Type B pancreatic cell (in vitro differentiated cells): ENCODE measurements around the gene DMD. TPM values are rescaled to one million over a fixed set of nuclear protein-coding genes. Genes with fewer than 3 reads are reported as not detected.
"Not testable (repeated sequence)": the region's sequence is repeated elsewhere in the genome, so short reads cannot be mapped to it uniquely, and the experiment has no call there.

Experiments
- DNase-seq: peaks from one replicate; pipeline ENCODE4 v3.0.0; 2021; ENCODE audit warnings: mixed read lengths; ENCODE audit not compliant: unreplicated experiment; ENCODE audit errors: extremely low spot score
- H3K27ac Mint-ChIP-seq: 2 replicates; pipeline ENCODE4 v1.8.0; 2021; ENCODE audit warnings: mild to moderate bottlenecking, mixed read lengths
- H3K27me3 Mint-ChIP-seq: 2 replicates; pipeline ENCODE4 v1.8.0; 2021; ENCODE audit warnings: mixed read lengths
- H3K36me3 Mint-ChIP-seq: 2 replicates; pipeline ENCODE4 v1.8.0; 2021; ENCODE audit warnings: mixed read lengths
- H3K4me1 Mint-ChIP-seq: one replicate; pipeline ENCODE4 v1.8.0; 2021; ENCODE audit warnings: mixed read lengths; ENCODE audit not compliant: unreplicated experiment
- H3K4me3 Mint-ChIP-seq: 2 replicates; pipeline ENCODE4 v1.8.0; 2021; ENCODE audit warnings: mild to moderate bottlenecking, mixed read lengths
- H3K9me3 Mint-ChIP-seq: 2 replicates; pipeline ENCODE4 v1.8.0; 2021; ENCODE audit warnings: mixed read lengths
- CTCF ChIP-seq: fragments of 200-600 bp; sonication (generic); conservative IDR thresholded peaks from 2 replicates; pipeline ENCODE4 v1.5.0; 2021; ENCODE audit warnings: antibody characterized with exemption, mild to moderate bottlenecking
- total RNA-seq: library from RNA; stranded (reverse); gene quantifications from 2 replicates; pipeline ENCODE4 v1.2.1, GENCODE V29; 2021; ENCODE audit warnings: low replicate concordance

Gene DMD
- total RNA-seq, 1 donor from 2014 or later: 57.1 TPM

- peaks cover 12% of the 10 kb centered on the region for H3K4me1 Mint-ChIP-seq
- H3K9me3 Mint-ChIP-seq: no peaks in the 10 kb centered on the region
- TF ChIP-seq CTCF: no peak
- H3K36me3 Mint-ChIP-seq: no peaks in the 10 kb centered on the region
- no peak overlapping the region for H3K27ac Mint-ChIP-seq
- no peak for DNase-seq
- no peak overlapping the region for H3K4me3 Mint-ChIP-seq
- peaks cover 8% of the 10 kb centered on the region for H3K27me3 Mint-ChIP-seq
These were observed 677.5 kb downstream of the DMD start for GRCh38 chrX:32533848-32534247.

- peaks cover 13% of the 10 kb centered on the region for H3K4me1 Mint-ChIP-seq
- no peaks in the 10 kb centered on the region for H3K36me3 Mint-ChIP-seq
- H3K27me3 Mint-ChIP-seq: peaks cover 8% of the 10 kb centered on the region
These were observed 679.1 kb downstream of the DMD start for GRCh38 chrX:32532262-32532661.

GRCh38 chrX:32530802-32531403 lies 680.4 kb downstream of the DMD start:
- H3K4me3 Mint-ChIP-seq: no peak overlapping the region
- H3K27ac Mint-ChIP-seq: no peak overlapping the region
- H3K9me3 Mint-ChIP-seq: no peaks in the 10 kb centered on the region
- peaks cover 2% of the 10 kb centered on the region for H3K27me3 Mint-ChIP-seq
- peaks cover 3% of the 10 kb centered on the region for H3K4me1 Mint-ChIP-seq
- peak; percentile 92 for TF ChIP-seq CTCF
- H3K36me3 Mint-ChIP-seq: no peaks in the 10 kb centered on the region
- DNase-seq: no peak

More at GRCh38 chrX:32532262-32532661, 679.1 kb downstream of the DMD start:
- DNase-seq: no peak
- H3K9me3 Mint-ChIP-seq: no peaks in the 10 kb centered on the region
- no peak overlapping the region for H3K27ac Mint-ChIP-seq
- H3K4me3 Mint-ChIP-seq: no peak overlapping the region
- TF ChIP-seq CTCF: no peak

GRCh38 chrX:32528451-32528850 lies 682.9 kb downstream of the DMD start:
- H3K4me3 Mint-ChIP-seq, H3K9me3 Mint-ChIP-seq, DNase-seq, H3K27ac Mint-ChIP-seq, H3K36me3 Mint-ChIP-seq, H3K4me1 Mint-ChIP-seq, H3K27me3 Mint-ChIP-seq: not testable (repeated sequence)

- Mint-ChIP-seq H3K9me3 (no peaks in the 10 kb centered on the region), H3K4me3 (no peak overlapping the region), H3K36me3 (no peaks in the 10 kb centered on the region), H3K27ac (no peak overlapping the region), H3K4me1 (peaks cover 3% of the 10 kb centered on the region), H3K27me3 (no peaks in the 10 kb centered on the region)
- DNase-seq: no peak
- TF ChIP-seq CTCF: no peak
These were observed 686.1 kb downstream of the DMD start for GRCh38 chrX:32525234-32525633.

GRCh38 chrX:32524385-32524784 lies 687.0 kb downstream of the DMD start:
- Mint-ChIP-seq H3K27ac (no peak overlapping the region), H3K4me3 (no peak overlapping the region), H3K36me3 (no peaks in the 10 kb centered on the region), H3K27me3 (no peaks in the 10 kb centered on the region), H3K4me1 (peaks cover 3% of the 10 kb centered on the region), H3K9me3 (no peaks in the 10 kb centered on the region)
- TF ChIP-seq CTCF: no peak
- DNase-seq: no peak
